ENCODE data around the gene AAMP.
"Not testable (repeated sequence)": the region's sequence is repeated elsewhere in the genome, so short reads cannot be mapped to it uniquely, and the experiment has no call there.

Gene AAMP, protein sequence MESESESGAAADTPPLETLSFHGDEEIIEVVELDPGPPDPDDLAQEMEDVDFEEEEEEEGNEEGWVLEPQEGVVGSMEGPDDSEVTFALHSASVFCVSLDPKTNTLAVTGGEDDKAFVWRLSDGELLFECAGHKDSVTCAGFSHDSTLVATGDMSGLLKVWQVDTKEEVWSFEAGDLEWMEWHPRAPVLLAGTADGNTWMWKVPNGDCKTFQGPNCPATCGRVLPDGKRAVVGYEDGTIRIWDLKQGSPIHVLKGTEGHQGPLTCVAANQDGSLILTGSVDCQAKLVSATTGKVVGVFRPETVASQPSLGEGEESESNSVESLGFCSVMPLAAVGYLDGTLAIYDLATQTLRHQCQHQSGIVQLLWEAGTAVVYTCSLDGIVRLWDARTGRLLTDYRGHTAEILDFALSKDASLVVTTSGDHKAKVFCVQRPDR

DNA sequence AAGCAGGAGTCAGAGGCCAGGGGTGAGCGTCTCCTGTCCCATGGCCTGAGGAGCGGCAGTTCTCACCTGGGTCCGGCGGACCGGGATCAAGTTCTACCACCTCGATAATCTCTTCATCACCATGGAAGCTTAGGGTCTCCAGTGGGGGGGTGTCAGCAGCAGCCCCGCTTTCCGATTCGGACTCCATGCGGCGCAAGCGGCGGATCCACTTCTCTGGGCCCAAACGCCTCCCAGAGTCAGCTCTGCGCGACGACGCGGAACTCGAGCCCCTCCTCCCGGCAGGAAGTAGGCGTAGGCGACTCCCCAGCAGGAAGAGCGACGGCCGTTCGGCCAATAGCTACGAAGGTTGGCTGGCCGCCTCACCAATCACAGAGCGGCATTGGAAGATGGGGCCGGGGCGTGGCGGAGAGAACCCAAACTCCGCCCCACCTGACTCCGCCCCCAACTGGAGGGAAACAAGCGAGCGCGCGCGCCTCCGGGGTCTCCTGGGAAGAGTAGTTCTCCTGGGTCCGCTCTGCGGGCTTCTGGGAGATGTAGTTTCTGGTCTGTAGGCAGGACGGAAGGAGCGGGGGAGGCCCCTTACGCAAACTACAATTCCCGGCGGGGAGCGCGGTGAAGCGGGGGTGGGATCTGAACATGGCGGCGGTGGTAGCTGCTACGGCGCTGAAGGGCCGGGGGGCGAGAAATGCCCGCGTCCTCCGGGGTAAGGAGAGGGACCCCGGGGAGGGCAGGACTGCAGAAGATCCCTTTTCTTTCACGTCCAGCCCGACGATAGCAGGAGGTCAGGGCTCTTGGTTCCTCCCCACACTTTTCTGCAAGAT, at the start of gene AAMP, which contains the start of gene PNKD:
Gene AAMP, minus strand, starts transcription at position 238 of the 821 bp plus-strand sequence. Its CDS starts 51 bp downstream, at position 187.
Gene PNKD, plus strand, starts transcription at position 620 of the 821 bp plus-strand sequence. Its CDS starts 17 bp downstream, at position 637.
- peak within 1 kb of the TSS; percentile 77 for H3K27ac ChIP-seq
- TF ChIP-seq, protein P1, sequence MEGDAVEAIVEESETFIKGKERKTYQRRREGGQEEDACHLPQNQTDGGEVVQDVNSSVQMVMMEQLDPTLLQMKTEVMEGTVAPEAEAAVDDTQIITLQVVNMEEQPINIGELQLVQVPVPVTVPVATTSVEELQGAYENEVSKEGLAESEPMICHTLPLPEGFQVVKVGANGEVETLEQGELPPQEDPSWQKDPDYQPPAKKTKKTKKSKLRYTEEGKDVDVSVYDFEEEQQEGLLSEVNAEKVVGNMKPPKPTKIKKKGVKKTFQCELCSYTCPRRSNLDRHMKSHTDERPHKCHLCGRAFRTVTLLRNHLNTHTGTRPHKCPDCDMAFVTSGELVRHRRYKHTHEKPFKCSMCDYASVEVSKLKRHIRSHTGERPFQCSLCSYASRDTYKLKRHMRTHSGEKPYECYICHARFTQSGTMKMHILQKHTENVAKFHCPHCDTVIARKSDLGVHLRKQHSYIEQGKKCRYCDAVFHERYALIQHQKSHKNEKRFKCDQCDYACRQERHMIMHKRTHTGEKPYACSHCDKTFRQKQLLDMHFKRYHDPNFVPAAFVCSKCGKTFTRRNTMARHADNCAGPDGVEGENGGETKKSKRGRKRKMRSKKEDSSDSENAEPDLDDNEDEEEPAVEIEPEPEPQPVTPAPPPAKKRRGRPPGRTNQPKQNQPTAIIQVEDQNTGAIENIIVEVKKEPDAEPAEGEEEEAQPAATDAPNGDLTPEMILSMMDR (IDR thresholded peaks at IDR 0.05) = no peak
- no peak for TF ChIP-seq ZFX (IDR thresholded peaks at IDR 0.05; ENCODE audit: borderline replicate concordance)

DNA sequence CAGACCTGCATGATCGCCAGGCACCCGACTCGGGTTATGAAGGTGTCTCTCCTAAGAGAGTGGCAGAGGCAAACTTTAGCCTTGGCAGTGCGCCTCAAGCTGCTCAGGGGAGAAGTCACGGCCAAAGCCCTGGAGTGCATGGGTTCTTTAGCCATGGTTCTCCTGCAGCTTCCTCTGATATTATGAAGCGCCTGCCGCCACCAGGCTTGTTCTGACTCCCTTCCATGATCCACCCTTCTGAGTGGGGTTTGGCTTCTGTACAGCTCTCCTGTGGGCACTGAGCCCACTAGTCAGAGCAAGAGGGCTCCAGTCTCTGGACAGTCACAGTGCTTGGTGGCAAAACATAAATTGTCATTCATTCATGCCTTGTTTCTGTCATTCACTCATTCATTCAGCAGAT, 48.3 kb upstream of the AAMP start:
- TF ChIP-seq, protein P1 (IDR thresholded peaks at IDR 0.05) = no peak
- no peak for TF ChIP-seq ZFX (IDR thresholded peaks at IDR 0.05; ENCODE audit: borderline replicate concordance)
- H3K27ac ChIP-seq = no peak overlapping the region

DNA sequence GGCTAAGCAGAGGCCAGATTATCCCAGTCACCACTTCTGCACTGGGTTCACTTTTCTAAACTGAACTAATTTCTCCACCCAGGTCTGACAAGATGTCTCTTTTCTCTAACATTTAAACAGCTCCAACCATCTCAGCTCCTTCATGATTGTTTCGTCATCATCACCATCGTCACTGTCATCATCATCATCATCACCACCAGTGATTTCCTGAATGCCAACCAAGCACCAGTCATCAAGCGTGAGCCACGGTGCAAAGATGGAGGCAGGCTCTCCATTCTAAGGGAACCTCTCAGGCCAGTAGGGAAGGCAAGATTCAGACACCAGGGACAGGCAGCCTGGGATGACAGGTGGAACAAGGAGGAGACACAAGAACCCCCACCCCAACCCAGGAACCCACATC, 47.9 kb upstream of the AAMP start:
- H3K27ac ChIP-seq = no peak overlapping the region
- no peak for TF ChIP-seq ZFX (IDR thresholded peaks at IDR 0.05; ENCODE audit: borderline replicate concordance)

DNA sequence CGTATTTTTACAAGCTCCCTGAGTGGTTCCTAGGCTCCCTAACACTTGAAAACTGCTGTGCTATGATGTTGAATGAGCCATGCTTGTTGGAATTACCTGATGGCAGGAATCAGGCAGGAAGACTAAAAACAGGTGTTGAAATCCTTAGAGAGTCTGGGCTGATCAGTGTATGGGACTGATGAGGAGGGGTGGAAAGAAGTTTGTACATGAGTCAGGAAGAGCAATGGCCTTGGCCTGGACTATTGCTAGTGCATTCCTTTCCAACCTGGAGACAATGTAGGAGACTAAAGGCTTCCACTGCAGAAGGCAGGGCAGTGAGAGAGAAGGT, 47.3 kb upstream of the AAMP start:
- TF ChIP-seq, protein P1 (IDR thresholded peaks at IDR 0.05) = no peak
- TF ChIP-seq ZFX (IDR thresholded peaks at IDR 0.05; ENCODE audit: borderline replicate concordance) = no peak
- H3K27ac ChIP-seq = no peak overlapping the region

DNA sequence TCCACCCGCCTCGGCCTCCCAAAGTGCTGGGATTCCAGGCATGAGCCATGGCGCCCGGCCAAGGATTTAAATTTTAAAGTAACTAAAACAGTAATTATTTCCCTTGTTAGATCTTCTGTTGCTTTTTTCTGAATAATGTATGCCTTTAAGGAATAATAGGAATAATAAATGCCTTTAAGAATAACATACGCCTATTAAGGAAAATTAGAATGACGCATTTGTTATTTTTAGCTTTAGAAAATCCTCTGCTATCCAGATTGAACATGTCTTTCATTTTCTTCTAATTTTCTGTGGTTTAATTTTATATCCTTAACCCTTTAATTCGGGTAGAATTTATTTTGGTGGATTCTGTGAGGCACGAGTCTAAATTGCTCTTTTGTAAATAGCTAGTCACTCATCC, 45.5 kb upstream of the AAMP start:
- H3K27ac ChIP-seq = no peak overlapping the region
- TF ChIP-seq, protein P1 (IDR thresholded peaks at IDR 0.05) = no peak
- no peak for TF ChIP-seq ZFX (IDR thresholded peaks at IDR 0.05; ENCODE audit: borderline replicate concordance)

DNA sequence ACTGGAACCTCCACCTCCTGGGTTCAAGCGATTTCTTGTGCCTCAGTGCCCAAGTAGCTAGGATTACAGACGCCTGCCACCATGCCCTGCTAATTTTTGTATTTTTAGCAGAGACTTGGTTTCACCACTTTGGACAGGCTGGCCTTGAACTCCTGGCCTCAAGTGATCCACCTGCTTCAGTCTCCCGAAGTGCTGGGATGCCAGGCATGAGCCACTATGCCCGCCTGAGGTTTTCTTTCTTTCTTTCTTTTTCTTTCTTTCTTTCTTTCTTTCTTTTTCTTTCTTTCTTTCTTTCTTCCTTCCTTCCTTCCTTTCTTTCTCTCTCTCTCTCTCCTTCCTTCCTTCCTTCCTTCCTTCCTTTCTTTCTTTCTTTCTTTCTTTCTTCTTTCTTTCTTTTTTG, 44.8 kb upstream of the AAMP start:
- H3K27ac ChIP-seq = not testable (repeated sequence)

DNA sequence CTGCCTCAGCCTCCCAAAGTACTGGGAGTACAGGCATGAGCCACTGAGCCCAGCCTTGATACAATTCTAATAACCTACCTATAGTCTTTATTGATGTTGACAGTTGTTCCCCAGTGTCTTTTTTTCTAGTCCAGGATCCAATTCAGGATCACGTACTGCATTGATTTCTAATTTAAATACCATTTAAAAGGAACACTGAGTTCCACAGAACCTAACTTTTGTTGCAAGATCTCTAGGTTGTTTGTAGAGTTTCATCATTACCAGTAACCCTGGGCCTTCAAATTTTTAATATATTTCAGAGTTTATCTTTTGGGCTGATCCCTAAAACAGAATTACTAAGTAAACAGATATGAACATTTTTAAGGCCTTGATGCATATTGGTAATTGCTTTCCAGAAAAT, 43.4 kb upstream of the AAMP start:
- peak overlapping the region; percentile 96 for H3K27ac ChIP-seq

More for the DNA sequence above, 43.4 kb upstream of the AAMP start:
- TF ChIP-seq, protein P1 (IDR thresholded peaks at IDR 0.05) = no peak
- no peak for TF ChIP-seq ZFX (IDR thresholded peaks at IDR 0.05; ENCODE audit: borderline replicate concordance)

Data from 22Rv1 (cell line).